HG03442 (cell line): ENCODE data around the gene LNX2.
"Not testable (repeated sequence)": the region's sequence is repeated elsewhere in the genome, so short reads cannot be mapped to it uniquely, and the experiment has no call there.

ENCODE experiments used
- ATAC-seq: cut with Tn5 transposase; IDR thresholded peaks from one replicate; pipeline ENCODE4 v1.9.1; 2021; ENCODE audit warnings: mild to moderate bottlenecking, moderate library complexity; ENCODE audit not compliant: unreplicated experiment

The LNX2 gene

DNA sequence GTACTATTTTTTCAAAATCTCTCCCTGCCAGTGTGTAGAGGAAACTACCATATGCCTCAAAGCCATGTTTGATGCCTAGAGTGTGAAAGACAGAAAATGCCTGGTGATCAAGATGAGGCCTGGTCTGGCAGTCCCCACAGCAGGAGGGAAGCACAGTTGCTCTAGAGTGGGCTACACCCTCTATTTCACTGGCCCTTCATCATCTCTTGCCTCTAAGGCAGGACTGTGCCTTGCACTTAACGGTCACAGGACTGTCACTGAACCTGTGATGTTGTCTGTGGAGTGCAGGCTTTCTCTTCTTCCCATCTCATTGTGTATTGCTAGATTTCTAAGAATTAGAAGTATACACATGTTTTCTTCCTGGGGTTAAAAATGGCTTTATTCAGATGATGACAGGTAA, 17.7 kb upstream of the LNX2 start:
- no peak for ATAC-seq

DNA sequence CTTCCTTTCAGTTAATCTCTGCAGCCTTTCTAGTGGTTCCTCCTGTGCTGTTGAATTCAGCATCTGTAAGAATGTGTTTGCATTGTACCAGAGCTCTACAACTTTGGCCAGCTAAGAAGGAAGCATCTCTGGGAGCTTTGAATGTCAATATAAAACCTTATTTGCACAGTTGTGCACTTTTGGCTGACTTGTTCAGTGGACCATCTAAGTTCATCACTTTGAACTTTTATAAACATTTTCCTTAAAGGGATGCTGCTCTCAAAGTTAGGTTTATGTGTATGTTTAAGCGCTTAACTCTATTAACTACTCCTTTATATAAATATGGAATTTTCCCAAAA, 16.9 kb upstream of the LNX2 start:
- ATAC-seq = no peak

DNA sequence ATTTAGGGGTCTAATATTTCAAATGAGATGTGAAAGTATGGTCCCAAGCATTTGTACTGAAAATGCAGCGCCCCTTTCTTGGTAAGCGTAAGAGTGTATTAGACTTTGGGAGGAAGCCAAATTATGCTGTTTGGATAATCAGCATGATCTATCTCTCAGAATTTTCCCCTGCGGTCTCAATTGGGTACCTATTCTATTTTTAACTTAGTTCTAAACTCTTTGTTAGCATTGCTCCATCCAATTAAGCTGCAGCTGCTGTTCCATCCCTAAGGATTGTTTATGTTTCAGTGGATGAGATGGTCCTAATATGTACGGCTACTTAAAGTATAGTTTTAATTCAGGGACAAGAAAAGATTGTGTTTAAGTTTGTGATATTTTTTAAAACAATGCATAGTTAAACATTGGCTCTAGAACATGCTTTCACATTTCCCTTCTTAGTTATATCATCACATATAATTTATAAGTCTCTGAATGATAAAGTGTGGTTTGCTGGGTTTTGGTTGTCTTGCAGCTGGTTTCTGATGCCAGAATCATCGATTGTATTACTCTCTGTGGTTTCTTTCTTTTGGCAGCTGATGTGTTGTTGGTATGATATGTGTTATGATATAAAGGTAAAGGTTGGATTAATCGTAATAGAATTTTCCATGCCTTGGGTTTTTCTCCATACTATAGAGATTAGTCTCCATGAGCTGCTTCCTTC, 16.4 kb upstream of the LNX2 start:
- no peak for ATAC-seq

DNA sequence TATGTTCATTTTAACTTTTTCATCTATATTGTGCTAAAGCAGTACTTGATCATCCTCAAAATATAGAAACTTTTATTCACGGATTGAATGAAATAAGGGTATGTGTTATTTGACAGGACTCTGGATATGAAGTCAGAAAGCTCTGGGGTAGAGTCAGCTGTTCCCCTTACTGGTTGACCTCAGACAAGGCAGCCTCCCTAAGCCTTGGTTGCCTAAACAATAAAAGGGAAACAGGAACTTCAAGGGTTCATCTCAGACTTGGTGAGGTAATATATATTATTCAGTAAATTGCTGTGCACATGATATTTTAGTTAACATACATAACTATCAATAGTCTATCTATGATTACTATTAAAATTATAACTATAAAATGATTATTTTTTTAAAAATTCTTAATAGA, 14.9 kb upstream of the LNX2 start:
- no peak for ATAC-seq

DNA sequence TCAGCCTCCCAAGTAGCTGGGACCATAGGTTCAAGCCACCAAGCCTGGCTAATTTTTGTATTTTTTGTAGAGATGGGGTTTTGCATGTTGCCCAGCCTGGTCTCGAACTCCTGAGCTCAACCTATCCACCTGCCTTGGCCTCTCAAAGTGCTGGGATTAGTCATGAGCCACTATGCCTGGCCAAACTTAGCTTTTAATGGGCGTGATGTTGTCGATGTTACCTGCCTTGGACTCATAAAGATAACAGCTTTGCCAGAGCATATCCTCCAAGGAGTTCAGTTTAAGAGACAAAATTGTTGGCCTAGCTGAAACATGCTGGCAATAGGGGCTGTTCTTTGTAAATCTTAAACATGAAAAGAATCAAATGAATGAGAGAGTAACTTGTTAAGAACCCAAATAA, 14.5 kb upstream of the LNX2 start:
- no peak for ATAC-seq

DNA sequence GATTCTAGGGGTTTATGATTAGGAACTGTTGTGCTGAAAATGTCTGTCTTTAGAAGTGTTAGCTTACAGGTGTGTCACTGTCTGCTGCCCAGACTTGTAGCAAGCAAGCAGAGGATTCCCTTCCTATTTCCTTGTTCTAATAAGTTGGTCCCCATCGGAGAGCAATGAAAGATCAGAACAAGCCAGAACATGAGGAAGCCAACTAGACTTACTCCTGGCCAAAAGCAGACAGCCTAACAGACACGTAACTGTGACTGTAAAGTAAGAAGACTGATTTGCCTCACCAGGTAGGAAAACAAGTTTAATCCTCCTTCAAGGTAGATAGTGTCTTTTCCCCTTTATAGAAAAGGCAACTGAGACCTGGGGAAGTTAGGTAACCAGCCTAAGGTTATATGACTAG, 13.9 kb upstream of the LNX2 start:
- ATAC-seq = no peak

DNA sequence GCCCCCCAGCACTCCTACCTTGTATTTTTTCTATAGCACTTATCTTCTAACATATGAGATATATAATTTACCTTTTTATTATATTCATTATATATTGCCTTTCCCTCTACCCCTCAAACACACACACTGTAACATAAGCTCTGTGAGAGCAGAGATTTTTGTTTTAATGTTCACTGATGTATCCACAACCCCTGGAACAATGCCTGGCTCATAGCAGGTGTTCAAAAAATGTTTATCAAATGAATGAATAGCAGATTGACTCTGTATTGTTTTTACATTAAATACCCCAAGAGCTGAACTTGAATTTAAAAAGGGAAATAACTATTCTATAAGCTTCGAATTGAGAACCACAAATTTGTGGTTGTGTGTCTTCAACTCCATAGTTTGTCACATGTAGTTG, 12.3 kb upstream of the LNX2 start:
- no peak for ATAC-seq

DNA sequence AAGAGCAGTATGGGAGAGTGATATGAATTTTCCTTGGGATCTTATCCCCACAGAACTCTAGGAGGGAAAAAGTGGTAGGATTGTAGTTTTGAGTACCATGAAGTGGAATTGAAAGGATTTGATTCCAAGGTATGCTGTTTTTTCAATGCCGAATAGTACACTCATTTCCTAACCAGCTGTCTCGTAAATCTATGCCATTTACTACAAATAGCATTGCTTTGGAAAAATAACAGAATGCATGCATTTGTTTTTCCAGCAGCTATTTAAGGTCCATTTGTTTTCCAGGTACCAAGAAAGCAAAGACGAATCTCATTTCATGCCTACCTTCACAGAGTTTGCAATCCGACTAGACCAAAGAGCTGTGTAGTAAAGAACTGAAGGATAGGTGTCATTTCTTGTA, 11.9 kb upstream of the LNX2 start:
- ATAC-seq = no peak

DNA sequence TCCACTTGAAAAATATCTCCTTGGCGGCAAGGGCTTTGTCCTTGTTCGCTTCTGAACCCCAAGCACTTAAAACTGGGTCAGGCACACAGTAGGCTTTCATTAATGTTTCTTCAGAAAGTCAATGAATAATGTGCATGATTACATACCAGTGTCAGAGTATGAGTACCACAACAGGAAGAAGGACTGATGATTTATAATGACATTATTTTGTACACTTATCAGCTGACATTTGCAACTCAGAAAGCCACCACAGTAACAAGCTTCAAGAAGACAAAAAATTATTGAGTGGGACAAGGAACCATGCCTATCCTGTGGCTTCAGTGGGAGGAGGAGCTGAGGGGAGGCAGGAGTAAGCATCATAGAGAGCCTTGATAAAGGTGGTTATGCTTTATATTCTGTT, 11.3 kb upstream of the LNX2 start:
- ATAC-seq = no peak

DNA sequence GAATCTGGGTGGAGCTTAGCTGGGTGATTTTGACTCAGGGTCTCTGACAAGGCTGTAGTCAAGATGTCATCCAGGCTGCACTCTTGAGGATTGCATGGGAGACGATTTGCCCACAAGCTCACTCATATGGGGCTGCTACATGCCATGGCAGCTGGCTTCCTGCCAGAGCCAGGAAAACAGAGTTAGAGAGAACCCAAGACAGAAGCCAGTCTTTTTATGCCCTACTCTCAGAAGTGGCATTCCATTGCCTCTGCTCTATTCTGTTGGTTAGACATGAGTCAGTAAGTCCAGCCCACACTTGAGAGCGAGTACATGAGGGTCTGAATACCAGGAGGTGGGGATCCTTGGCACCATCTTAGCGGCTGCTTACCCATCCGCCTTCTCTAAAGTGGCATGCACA, 10.8 kb upstream of the LNX2 start:
- no peak for ATAC-seq

DNA sequence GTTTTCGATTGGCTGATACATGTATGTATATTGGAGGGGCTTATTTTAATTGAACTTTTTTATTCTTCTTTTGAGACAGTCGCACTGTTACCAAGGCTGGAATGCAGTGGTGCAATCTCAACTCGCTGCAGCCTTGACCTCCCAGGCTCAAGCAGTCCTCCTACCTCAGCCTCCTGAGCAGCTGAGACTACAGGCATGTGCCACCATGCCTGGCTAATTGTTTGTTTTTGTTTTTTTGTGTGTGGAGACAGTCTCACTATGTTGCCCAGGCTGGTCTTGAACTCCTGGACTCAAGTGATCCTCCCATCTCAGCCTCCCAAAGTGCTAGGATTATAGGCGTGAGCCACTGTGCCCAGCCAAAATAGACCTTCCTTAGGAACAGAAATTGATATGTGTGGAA, 8.4 kb upstream of the LNX2 start:
- ATAC-seq = not testable (repeated sequence)

DNA sequence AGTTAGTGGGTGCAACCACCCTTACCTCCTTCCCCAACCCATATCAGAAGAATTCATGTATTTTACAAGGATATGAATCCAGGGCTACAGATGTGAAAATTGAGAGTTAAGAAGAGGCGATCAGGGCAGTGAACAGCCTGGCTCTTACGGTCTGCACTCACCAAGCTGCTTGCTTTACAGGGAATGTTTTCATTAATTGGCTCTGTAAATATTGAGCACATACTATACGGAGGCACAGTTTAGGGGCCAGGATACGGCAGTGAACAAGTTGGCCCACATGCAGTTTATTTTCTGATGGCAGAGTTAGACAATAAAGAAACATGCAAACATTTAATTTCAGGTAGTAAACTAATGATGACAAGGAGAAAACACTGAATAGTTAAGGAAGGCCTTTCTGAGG, 7.8 kb upstream of the LNX2 start:
- ATAC-seq = no peak

DNA sequence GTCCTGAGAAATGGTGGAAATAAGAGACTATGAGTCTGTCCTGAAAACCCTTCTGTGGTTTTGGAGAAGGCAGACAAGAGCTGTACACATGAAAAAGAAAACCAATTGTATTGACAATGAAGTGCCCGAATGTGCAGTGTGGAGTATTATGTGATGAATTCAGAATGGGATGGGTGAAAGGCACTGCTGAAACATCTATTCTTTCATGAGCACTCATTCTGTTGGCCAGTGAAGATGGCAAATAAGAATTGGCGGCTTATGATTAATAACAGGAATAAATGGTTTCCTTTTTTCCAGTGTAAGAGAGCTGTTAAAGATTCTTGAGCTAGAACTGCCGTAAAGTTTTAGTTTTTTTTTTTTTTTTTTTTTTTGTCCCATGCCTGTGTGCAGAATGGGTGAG, 7.1 kb upstream of the LNX2 start:
- no peak for ATAC-seq

DNA sequence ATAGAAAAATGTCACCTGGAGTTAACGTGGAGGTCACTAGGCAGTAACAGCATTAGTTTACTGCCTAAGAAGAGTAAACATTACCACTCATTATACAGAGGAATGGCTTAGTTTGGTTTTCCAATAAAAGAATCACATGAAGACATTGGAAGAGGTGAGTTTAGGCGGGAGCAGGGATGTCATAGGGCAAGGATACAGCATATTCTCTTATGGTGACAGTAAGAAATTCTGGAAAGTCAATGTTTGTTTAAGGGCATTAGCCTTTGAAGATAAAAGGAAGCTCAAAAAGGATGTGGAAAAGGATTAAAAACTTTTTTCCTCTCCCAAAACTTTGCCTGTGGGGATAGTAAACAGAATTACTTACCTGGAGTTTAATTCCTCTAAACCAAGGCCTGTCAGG, 5.5 kb upstream of the LNX2 start:
- no peak for ATAC-seq

DNA sequence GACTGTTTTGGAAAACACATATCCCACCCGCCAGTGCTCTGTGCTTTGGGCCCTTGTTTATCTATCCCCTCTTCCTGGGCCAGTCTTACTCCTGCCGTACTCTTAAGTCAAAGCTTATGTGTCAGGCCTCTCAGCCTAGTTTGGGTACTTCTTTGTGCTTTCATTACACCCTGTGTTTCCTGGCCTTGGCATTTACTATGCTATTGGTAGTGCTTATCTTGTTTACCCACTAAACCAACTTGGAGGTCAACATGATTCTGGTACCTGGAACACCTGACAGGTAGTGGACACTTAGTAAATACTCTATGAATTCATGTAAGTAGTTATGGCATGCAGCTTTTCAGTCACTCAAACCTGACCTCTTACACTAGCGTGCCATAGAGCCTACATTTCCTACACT, 3.7 kb upstream of the LNX2 start:
- ATAC-seq = no peak

DNA sequence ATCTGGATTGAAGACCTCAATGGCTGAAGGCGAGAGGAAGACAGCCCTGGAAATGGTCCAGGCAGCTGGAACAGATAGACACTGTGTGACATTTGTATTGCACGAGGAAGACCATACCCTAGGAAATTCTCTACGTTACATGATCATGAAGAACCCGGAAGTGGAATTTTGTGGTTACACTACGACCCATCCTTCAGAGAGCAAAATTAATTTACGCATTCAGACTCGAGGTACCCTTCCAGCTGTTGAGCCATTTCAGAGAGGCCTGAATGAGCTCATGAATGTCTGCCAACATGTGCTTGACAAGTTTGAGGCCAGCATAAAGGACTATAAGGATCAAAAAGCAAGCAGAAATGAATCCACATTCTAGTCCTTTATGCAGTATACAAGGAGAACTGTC, 2.6 kb upstream of the LNX2 start:
- ATAC-seq = no peak

DNA sequence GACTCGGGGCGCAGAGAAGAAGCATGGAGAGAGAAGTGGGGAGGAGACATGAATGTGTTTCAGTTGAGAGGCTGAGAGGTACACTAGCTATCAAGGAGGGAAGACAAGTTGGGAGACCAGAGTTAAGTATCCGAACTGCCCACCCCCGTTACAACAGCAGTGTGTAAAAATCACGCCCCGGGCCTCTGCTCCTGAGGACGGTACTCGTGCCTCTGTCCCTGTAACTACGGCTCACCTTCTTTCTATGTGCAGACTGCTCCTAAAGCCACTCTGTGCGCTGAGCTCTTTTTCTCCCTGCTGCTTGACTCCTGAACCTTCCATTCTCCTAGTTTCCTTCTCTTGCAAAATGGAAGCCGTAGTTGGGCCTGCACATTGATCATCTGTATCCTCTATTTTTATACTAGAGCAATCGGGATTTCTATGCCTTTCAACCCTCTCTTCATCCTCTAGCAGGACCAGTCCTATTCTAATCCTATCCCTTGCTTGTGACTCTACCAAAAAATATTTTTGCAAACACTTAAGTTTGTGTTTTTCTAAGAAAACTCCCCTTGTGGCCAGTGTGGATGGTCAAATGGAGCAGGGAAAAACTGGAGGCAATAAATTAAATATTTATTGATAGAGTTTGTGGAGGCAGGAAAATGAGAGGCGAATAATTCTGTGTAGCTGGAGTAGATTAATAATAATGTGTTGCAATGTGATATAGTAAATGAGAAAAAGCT, 1.9 kb upstream of the LNX2 start:
- peak; percentile 0 for ATAC-seq

DNA sequence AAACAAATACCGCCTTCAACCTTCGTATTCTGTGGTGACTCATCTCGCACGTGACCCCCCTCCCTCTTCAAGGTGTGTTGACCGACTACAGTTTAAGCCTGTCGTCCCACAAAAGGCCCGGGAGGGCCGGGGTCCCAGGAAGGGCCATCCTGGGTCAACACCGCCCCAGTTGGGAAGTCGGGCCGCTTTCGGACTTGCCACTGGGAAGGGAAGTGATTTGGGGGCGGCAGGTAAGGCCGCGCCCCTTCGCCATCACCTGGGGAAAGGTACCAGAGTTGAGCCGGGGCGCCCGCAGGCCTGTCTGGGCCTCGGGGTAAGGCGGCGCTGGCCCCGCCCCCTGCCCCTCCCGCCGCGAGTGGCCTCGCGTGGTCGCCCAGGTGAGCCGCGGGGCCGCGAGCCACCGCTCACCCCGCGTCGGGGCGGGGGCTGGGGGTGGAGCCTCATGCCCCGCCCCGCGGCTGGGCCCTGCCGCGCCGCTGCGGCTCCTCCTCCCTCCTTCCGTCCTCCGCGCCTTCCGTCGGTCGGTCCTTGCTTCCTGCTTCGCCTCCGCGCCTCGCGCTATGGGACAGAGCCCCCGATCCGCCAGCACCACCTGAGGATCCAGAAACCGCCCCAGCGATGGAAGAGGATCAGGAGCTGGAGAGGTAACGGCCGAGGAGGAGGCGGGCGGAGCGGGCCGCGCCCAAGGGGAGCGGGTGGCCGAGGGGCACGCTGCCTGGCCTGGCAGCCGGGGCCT, 1.2 kb upstream of the LNX2 start, which contains the start of gene POLR1D:
TSS of gene POLR1D (plus strand) at position 527 of the 736 bp plus-strand sequence. CDS start at position 619, 92 bp downstream.
- ATAC-seq = peak; percentile 52

DNA sequence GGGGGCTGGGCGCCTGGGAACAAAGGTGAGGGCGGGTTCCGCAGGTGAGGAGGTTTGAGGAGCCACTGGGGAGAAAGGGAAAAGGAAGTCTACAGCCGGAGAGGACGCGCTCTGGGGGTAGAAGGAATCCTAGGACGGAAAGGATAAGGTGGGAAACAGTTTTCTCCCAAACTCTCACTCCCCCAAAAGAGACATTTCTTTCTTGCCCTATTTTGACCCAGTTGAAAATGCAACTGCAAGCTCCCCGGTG, 712 bp upstream of the LNX2 start:
- ATAC-seq = no peak

DNA sequence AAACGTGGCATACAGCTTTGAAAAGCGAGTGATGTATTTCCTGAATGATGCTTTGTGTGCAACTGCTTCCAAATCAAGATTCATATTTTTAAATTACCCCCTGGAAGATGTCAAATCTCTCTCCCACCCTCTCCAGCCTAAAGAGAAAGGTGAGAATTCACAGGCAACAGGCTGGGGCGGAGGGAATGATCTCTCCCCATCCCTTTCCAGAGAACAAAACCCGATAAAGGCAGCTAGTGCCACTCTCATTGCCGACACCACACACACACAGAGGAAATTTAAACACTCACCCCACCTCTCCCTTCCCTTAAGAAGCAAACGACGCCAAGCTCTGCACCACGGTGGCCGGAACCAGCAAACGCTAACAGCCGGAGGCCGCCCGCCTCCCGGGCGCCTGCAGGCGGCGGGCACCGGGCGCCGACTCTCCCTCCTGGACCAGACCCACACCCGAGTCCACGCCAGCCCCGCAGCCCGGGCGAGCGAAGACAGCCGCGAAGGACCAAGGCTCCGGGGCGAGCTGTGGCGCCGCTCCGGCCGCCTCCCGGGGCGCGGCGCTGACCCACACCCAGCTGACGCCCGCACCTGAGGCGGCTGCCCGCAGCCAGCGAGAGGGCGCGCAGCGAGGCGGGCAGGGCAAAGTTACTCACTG, 477 bp downstream of the LNX2 start:
- ATAC-seq = peak; percentile 24

DNA sequence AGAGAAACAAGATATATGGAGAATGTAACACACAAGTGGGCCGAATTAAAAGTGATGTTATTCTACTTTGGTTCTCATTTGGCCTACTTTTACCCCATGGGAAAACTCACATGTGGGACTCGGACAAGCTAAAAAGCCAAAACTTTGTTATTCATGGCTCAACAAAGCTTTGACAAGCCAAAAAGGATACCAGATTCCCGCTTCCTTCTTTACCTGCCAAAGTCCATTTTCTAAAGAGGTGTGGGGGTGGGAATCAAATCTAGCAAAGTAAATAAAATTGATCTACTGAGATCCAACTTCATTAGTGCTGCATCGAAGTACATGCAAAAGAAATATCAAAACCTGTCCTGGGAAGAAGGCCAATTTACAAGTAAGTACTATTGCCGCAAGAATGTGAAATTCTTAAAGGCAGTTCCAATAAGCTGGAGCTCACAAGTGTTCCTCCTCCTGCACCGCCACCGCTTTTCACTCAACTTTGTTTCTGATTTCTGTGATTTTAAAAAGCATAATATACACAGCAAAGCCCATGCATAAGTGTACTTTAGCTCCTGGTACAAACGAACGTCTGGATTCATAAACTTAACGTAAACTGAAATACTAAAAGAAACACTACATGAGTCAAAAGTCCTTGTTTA, 1.1 kb downstream of the LNX2 start:
- ATAC-seq = no peak
